ENCODE results near the gene SCARB1.

DNA sequence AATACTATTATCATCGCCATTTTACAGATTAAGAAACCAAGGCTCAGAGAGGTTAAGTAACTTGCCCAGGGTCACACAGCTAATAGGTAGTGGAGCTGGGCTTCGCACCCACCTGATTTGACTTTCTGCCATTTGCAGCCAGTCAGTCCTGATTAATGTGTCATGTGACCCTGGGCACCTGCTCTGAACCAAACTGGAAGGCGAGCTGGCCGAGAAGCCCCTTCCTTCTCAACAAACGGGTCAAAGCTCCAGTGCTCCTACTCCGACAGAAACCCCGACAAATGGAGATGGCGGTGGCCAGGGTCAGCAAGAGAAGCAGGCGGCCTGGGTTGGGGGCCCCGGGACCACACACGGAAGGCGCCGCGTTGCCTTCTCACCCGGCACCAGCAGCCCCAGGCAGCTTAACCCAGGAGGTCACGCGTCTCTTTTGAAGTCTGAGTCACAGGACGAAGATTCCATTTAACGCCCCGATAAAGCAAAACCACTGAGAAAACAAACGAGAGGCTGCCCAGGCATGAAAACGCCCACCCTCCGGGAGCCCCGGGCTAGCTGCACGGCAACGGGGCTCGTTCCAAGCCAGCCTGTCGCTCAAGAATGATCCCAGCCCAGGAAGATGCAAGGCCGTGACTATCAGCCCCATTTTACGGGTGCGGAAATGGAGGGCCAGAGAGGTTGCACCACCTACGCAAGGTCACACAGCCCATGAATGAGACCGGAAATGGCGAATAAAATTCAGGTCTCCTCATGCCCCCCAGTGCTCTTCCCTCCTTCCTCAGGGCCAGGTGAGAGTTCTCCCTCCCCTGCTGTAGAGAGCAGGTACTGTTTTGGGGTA is 124.8 kb downstream of the SCARB1 start:
- no peak for TF ChIP-seq POLR2AphosphoS5 (IDR thresholded peaks at IDR 0.05; ENCODE audit: low read depth)
- TF ChIP-seq, protein P1, sequence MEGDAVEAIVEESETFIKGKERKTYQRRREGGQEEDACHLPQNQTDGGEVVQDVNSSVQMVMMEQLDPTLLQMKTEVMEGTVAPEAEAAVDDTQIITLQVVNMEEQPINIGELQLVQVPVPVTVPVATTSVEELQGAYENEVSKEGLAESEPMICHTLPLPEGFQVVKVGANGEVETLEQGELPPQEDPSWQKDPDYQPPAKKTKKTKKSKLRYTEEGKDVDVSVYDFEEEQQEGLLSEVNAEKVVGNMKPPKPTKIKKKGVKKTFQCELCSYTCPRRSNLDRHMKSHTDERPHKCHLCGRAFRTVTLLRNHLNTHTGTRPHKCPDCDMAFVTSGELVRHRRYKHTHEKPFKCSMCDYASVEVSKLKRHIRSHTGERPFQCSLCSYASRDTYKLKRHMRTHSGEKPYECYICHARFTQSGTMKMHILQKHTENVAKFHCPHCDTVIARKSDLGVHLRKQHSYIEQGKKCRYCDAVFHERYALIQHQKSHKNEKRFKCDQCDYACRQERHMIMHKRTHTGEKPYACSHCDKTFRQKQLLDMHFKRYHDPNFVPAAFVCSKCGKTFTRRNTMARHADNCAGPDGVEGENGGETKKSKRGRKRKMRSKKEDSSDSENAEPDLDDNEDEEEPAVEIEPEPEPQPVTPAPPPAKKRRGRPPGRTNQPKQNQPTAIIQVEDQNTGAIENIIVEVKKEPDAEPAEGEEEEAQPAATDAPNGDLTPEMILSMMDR (conservative IDR thresholded peaks at IDR 0.05; ENCODE audit: low read depth in 2 of 2) = no peak
- no peak for TF ChIP-seq EZH2 (IDR thresholded peaks at IDR 0.05; ENCODE audit: low read depth, unreplicated experiment)
- TF ChIP-seq CREB1 (CRISPR knock-in tag; IDR thresholded peaks at IDR 0.05; ENCODE audit: low read depth) = no peak
- TF ChIP-seq, protein P2, sequence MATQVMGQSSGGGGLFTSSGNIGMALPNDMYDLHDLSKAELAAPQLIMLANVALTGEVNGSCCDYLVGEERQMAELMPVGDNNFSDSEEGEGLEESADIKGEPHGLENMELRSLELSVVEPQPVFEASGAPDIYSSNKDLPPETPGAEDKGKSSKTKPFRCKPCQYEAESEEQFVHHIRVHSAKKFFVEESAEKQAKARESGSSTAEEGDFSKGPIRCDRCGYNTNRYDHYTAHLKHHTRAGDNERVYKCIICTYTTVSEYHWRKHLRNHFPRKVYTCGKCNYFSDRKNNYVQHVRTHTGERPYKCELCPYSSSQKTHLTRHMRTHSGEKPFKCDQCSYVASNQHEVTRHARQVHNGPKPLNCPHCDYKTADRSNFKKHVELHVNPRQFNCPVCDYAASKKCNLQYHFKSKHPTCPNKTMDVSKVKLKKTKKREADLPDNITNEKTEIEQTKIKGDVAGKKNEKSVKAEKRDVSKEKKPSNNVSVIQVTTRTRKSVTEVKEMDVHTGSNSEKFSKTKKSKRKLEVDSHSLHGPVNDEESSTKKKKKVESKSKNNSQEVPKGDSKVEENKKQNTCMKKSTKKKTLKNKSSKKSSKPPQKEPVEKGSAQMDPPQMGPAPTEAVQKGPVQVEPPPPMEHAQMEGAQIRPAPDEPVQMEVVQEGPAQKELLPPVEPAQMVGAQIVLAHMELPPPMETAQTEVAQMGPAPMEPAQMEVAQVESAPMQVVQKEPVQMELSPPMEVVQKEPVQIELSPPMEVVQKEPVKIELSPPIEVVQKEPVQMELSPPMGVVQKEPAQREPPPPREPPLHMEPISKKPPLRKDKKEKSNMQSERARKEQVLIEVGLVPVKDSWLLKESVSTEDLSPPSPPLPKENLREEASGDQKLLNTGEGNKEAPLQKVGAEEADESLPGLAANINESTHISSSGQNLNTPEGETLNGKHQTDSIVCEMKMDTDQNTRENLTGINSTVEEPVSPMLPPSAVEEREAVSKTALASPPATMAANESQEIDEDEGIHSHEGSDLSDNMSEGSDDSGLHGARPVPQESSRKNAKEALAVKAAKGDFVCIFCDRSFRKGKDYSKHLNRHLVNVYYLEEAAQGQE (IDR thresholded peaks at IDR 0.05; ENCODE audit: unreplicated experiment) = no peak
- TF ChIP-seq, protein P3, sequence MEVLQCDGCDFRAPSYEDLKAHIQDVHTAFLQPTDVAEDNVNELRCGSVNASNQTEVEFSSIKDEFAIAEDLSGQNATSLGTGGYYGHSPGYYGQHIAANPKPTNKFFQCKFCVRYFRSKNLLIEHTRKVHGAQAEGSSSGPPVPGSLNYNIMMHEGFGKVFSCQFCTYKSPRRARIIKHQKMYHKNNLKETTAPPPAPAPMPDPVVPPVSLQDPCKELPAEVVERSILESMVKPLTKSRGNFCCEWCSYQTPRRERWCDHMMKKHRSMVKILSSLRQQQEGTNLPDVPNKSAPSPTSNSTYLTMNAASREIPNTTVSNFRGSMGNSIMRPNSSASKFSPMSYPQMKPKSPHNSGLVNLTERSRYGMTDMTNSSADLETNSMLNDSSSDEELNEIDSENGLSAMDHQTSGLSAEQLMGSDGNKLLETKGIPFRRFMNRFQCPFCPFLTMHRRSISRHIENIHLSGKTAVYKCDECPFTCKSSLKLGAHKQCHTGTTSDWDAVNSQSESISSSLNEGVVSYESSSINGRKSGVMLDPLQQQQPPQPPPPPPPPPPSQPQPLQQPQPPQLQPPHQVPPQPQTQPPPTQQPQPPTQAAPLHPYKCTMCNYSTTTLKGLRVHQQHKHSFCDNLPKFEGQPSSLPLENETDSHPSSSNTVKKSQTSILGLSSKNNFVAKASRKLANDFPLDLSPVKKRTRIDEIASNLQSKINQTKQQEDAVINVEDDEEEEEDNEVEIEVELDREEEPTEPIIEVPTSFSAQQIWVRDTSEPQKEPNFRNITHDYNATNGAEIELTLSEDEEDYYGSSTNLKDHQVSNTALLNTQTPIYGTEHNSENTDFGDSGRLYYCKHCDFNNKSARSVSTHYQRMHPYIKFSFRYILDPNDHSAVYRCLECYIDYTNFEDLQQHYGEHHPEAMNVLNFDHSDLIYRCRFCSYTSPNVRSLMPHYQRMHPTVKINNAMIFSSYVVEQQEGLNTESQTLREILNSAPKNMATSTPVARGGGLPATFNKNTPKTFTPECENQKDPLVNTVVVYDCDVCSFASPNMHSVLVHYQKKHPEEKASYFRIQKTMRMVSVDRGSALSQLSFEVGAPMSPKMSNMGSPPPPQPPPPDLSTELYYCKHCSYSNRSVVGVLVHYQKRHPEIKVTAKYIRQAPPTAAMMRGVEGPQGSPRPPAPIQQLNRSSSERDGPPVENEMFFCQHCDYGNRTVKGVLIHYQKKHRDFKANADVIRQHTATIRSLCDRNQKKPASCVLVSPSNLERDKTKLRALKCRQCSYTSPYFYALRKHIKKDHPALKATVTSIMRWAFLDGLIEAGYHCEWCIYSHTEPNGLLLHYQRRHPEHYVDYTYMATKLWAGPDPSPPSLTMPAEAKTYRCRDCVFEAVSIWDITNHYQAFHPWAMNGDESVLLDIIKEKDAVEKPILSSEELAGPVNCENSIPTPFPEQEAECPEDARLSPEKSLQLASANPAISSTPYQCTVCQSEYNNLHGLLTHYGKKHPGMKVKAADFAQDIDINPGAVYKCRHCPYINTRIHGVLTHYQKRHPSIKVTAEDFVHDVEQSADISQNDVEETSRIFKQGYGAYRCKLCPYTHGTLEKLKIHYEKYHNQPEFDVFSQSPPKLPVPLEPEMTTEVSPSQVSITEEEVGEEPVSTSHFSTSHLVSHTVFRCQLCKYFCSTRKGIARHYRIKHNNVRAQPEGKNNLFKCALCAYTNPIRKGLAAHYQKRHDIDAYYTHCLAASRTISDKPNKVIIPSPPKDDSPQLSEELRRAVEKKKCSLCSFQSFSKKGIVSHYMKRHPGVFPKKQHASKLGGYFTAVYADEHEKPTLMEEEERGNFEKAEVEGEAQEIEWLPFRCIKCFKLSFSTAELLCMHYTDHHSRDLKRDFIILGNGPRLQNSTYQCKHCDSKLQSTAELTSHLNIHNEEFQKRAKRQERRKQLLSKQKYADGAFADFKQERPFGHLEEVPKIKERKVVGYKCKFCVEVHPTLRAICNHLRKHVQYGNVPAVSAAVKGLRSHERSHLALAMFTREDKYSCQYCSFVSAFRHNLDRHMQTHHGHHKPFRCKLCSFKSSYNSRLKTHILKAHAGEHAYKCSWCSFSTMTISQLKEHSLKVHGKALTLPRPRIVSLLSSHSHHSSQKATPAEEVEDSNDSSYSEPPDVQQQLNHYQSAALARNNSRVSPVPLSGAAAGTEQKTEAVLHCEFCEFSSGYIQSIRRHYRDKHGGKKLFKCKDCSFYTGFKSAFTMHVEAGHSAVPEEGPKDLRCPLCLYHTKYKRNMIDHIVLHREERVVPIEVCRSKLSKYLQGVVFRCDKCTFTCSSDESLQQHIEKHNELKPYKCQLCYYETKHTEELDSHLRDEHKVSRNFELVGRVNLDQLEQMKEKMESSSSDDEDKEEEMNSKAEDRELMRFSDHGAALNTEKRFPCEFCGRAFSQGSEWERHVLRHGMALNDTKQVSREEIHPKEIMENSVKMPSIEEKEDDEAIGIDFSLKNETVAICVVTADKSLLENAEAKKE (CRISPR knock-in tag; IDR thresholded peaks at IDR 0.05) = no peak
- no peak for TF ChIP-seq ZNF331 (CRISPR knock-in tag; IDR thresholded peaks at IDR 0.05; ENCODE audit: low read depth)
- TF ChIP-seq, protein P4, sequence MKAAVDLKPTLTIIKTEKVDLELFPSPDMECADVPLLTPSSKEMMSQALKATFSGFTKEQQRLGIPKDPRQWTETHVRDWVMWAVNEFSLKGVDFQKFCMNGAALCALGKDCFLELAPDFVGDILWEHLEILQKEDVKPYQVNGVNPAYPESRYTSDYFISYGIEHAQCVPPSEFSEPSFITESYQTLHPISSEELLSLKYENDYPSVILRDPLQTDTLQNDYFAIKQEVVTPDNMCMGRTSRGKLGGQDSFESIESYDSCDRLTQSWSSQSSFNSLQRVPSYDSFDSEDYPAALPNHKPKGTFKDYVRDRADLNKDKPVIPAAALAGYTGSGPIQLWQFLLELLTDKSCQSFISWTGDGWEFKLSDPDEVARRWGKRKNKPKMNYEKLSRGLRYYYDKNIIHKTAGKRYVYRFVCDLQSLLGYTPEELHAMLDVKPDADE (IDR thresholded peaks at IDR 0.05) = no peak
- TF ChIP-seq EZH2phosphoT487 (IDR thresholded peaks at IDR 0.05; ENCODE audit: unreplicated experiment) = no peak
- TF ChIP-seq NANOG (IDR thresholded peaks at IDR 0.05; ENCODE audit: borderline replicate concordance) = no peak
- TF ChIP-seq JUNB (IDR thresholded peaks at IDR 0.05; ENCODE audit: unreplicated experiment) = no peak

Measured in GM23338 (cell line).